Neural cell (in vitro differentiated cells): ENCODE results near the gene SLC8A1. TPM values are rescaled to one million over a fixed set of nuclear protein-coding genes. Genes with fewer than 3 reads are reported as not detected.

Experiments
- H2AFZ ChIP-seq: fragments of 200-600, 300-800 bp; sonication (generic), shearing (Covaris generic); 2 replicates; pipeline ENCODE4 v1.6.0; 2014; ENCODE audit warnings: low read depth, mild to moderate bottlenecking, antibody characterized with exemption, low read length, moderate library complexity
- H3F3A ChIP-seq: fragments of 200-600 bp; shearing (Covaris generic); 2 replicates; pipeline ENCODE4 v1.6.1; 2016; ENCODE audit warnings: mild to moderate bottlenecking, moderate library complexity, mixed read lengths, antibody characterized with exemption, low read length; ENCODE audit not compliant: insufficient read depth, poor library complexity, severe bottlenecking
- H3K27ac ChIP-seq: fragments of 200-600, 300-800 bp; sonication (generic), shearing (Covaris generic); 2 replicates; pipeline ENCODE4 v1.5.1; 2014; ENCODE audit warnings: mild to moderate bottlenecking, low read length, moderate library complexity
- H3K27me3 ChIP-seq: fragments of 300-800, 200-600 bp; sonication (generic), shearing (Covaris generic); 2 replicates; pipeline ENCODE4 v1.6.0; 2014; ENCODE audit warnings: mild to moderate bottlenecking, low read depth, low read length, moderate library complexity; ENCODE audit not compliant: insufficient read depth
- H3K36me3 ChIP-seq: fragments of 300-800, 200-600 bp; sonication (generic), shearing (Covaris generic); 2 replicates; pipeline ENCODE4 v1.5.1; 2014; ENCODE audit warnings: mild to moderate bottlenecking, antibody characterized with exemption, low read length, moderate library complexity; ENCODE audit not compliant: insufficient read depth
- H3K4me2 ChIP-seq: fragments of 300-800, 200-600 bp; sonication (generic), shearing (Covaris generic); 2 replicates; pipeline ENCODE4 v1.6.0; 2014; ENCODE audit warnings: mild to moderate bottlenecking, low read length
- H3K4me3 ChIP-seq: fragments of 300-800, 200-600 bp; sonication (generic), shearing (Covaris generic); 2 replicates; pipeline ENCODE4 v1.5.1; 2014; ENCODE audit warnings: mild to moderate bottlenecking, low read length, moderate library complexity
- H3K79me2 ChIP-seq: fragments of 200-600 bp; shearing (Covaris generic); replicated peaks from 2 replicates; pipeline ENCODE4 v1.6.0; 2014; ENCODE audit warnings: mild to moderate bottlenecking, low read length, moderate library complexity; ENCODE audit not compliant: insufficient read depth
- H3K9ac ChIP-seq: fragments of 300-800, 200-600 bp; sonication (generic), shearing (Covaris generic); 2 replicates; pipeline ENCODE4 v1.6.1; 2016; ENCODE audit warnings: mild to moderate bottlenecking, low read length, mixed read lengths
- H3K9me2 ChIP-seq: fragments of 200-600 bp; shearing (Covaris generic); 2 replicates; pipeline ENCODE4 v1.6.1; 2016; ENCODE audit warnings: mild to moderate bottlenecking, low read length, mixed read lengths; ENCODE audit not compliant: insufficient read depth
- H3K9me3 ChIP-seq: fragments of 200-600, 300-800 bp; sonication (generic), shearing (Covaris generic); 2 replicates; pipeline ENCODE4 v1.6.1; 2016; ENCODE audit warnings: mild to moderate bottlenecking, mixed run types, low read length, moderate library complexity, mixed read lengths
- H4K20me1 ChIP-seq: fragments of 200-600 bp; shearing (Covaris generic); 2 replicates; pipeline ENCODE4 v1.6.1; 2016; ENCODE audit warnings: mild to moderate bottlenecking, mixed run types; ENCODE audit not compliant: insufficient read depth
- CTCF ChIP-seq: fragments of 450-650 bp; IDR thresholded peaks from 2 replicates; pipeline ENCODE4 v1.5.1; 2014; ENCODE audit warnings: antibody characterized with exemption, mild to moderate bottlenecking, moderate library complexity; ENCODE audit not compliant: poor library complexity, severe bottlenecking
- EP300 ChIP-seq: fragments of 450-650 bp; conservative IDR thresholded peaks from 2 replicates; pipeline ENCODE4 v1.6.1; 2014; ENCODE audit warnings: antibody characterized with exemption, mild to moderate bottlenecking, moderate library complexity; ENCODE audit not compliant: poor library complexity, severe bottlenecking
- EZH2 ChIP-seq: fragments of 200-600, 300-800 bp; shearing (Covaris generic), sonication (generic); IDR thresholded peaks from 2 replicates; pipeline ENCODE4 v1.6.1; 2014; ENCODE audit warnings: antibody characterized with exemption, low read length, borderline replicate concordance, mild to moderate bottlenecking; ENCODE audit not compliant: insufficient read depth, poor library complexity, severe bottlenecking
- MXI1 ChIP-seq: fragments of 450-650 bp; conservative IDR thresholded peaks from 2 replicates; pipeline ENCODE4 v1.6.1; 2014; ENCODE audit warnings: antibody characterized with exemption, mild to moderate bottlenecking; ENCODE audit not compliant: poor library complexity, severe bottlenecking
- POLR2AphosphoS5 ChIP-seq: IDR thresholded peaks from 2 replicates; pipeline ENCODE4 v1.6.1; 2012
- RAD21 ChIP-seq: fragments of 450-650 bp; conservative IDR thresholded peaks from 2 replicates; pipeline ENCODE4 v1.6.1; 2014; ENCODE audit warnings: antibody characterized with exemption, mild to moderate bottlenecking, moderate library complexity
- REST ChIP-seq: IDR thresholded peaks from 2 replicates; pipeline ENCODE4 v1.6.1; 2012; ENCODE audit warnings: borderline replicate concordance
- SMC3 ChIP-seq: fragments of 450-650 bp; conservative IDR thresholded peaks from 2 replicates; pipeline ENCODE4 v1.6.1; 2014; ENCODE audit warnings: antibody characterized with exemption, mild to moderate bottlenecking, moderate library complexity; ENCODE audit not compliant: poor library complexity
- TAF1 ChIP-seq: IDR thresholded peaks from 2 replicates; pipeline ENCODE4 v1.6.1; 2012; ENCODE audit warnings: low read depth
- polyA plus RNA-seq: library from polyadenylated mRNA; depleted of rRNA; stranded (reverse); fragments of >200 nt; gene quantifications from 2 replicates; pipeline ENCODE4 v1.2.3, GENCODE V29; 2014

SLC8A1 gene
- polyA plus RNA-seq, 1 donor from 2014 or later = 18.7 TPM

GRCh38 chr2:40158781-40159180, 293.1 kb downstream of the SLC8A1 start:
- Histone ChIP-seq H3K4me2 (no peak overlapping the region), H3K79me2 (no peaks in the 10 kb centered on the region), H3K9me3 (no peaks in the 10 kb centered on the region), H4K20me1 (no peaks in the 10 kb centered on the region), H3F3A (no peaks in the 10 kb centered on the region), H3K27ac (no peak overlapping the region), H3K9ac (no peak overlapping the region), H3K36me3 (peaks cover 12% of the 10 kb centered on the region), H2AFZ (no peak overlapping the region), H3K27me3 (no peaks in the 10 kb centered on the region), H3K9me2 (no peaks in the 10 kb centered on the region), H3K4me3 (no peak overlapping the region)
- TF ChIP-seq EZH2 (no peak), SMC3 (no peak), REST (no peak), MXI1 (no peak), RAD21 (no peak), POLR2AphosphoS5 (no peak), CTCF (no peak), TAF1 (no peak)

GRCh38 chr2:40155728-40156127, 296.2 kb downstream of the SLC8A1 start:
- Histone ChIP-seq H3K4me3 (no peak overlapping the region), H3K79me2 (no peaks in the 10 kb centered on the region), H3K9ac (no peak overlapping the region), H3K9me3 (no peaks in the 10 kb centered on the region), H3K36me3 (peaks cover 8% of the 10 kb centered on the region), H2AFZ (no peak overlapping the region), H3K9me2 (no peaks in the 10 kb centered on the region), H3F3A (no peaks in the 10 kb centered on the region), H3K27ac (no peak overlapping the region), H3K4me2 (no peak overlapping the region), H4K20me1 (no peaks in the 10 kb centered on the region), H3K27me3 (no peaks in the 10 kb centered on the region)
- TF ChIP-seq TAF1 (no peak), POLR2AphosphoS5 (no peak), MXI1 (no peak), EP300 (no peak), RAD21 (no peak), EZH2 (no peak), REST (no peak), SMC3 (no peak), CTCF (no peak)
